Skeletal muscle satellite cell (primary cell): ENCODE results near the gene RBM38.

Experiments used
- H3K27me3 ChIP-seq: 2 replicates; pipeline ENCODE4 v1.7.0; 2013; ENCODE audit warnings: low read length; ENCODE audit not compliant: control insufficient read depth, insufficient read depth
- H3K36me3 ChIP-seq: 2 replicates; pipeline ENCODE4 v1.7.0; 2013; ENCODE audit warnings: mild to moderate bottlenecking, control low read depth, low read length; ENCODE audit not compliant: insufficient read depth
- H3K4me1 ChIP-seq: 2 replicates; pipeline ENCODE4 v1.7.0; 2013; ENCODE audit warnings: low read length; ENCODE audit not compliant: control insufficient read depth, insufficient read depth
- H3K4me2 ChIP-seq: 2 replicates; pipeline ENCODE4 v1.7.0; 2013; ENCODE audit warnings: mild to moderate bottlenecking, low read length
- H3K4me3 ChIP-seq: 2 replicates; pipeline ENCODE4 v1.7.0; 2013; ENCODE audit warnings: low read length
- H3K9ac ChIP-seq: 2 replicates; pipeline ENCODE4 v1.7.0; 2013; ENCODE audit warnings: mild to moderate bottlenecking, low read depth, low read length, moderate library complexity
- H3K9me3 ChIP-seq: replicated peaks from 2 replicates; pipeline ENCODE4 v1.7.0; 2013; ENCODE audit warnings: mild to moderate bottlenecking, control low read depth, low read length

Gene RBM38

GRCh38 chr20:57352305-57352704 is 38.9 kb upstream of the RBM38 start:
- Histone ChIP-seq H3K36me3 (peaks cover 25% of the 10 kb centered on the region), H3K9me3 (no peaks in the 10 kb centered on the region), H3K27me3 (no peaks in the 10 kb centered on the region), H3K9ac (peak overlapping the region; percentile 97), H3K4me3 (peak overlapping the region; percentile 98), H3K4me2 (peak overlapping the region; percentile 94), H3K4me1 (peaks cover 15% of the 10 kb centered on the region)

DNA sequence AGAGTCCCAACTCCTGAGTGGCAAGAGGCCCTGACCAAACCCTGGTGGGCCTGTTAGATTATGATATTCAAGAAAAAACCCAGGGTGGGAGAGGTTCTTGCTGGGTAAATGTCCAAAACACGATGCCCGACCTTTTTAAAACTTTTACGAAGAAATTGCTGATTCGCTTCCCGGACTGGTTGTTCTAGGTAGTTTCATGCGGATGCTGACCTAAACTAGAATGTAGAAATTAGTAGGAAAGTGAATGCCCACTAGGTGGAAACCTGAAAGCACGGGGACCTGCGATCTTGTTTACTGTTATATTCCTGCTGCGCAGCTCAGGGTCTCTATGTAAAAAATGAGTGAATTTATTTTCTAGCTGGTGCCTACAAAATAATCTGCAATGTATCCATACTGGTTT is 37.8 kb upstream of the RBM38 start:
- Histone ChIP-seq H3K4me2 (no peak overlapping the region), H3K4me1 (peaks cover 15% of the 10 kb centered on the region), H3K9me3 (no peaks in the 10 kb centered on the region), H3K9ac (no peak overlapping the region), H3K27me3 (no peaks in the 10 kb centered on the region), H3K4me3 (no peak overlapping the region), H3K36me3 (peaks cover 25% of the 10 kb centered on the region)

GRCh38 chr20:57361517-57361916 is 29.7 kb upstream of the RBM38 start:
- no peaks in the 10 kb centered on the region for H3K9me3 ChIP-seq
- H3K36me3 ChIP-seq = peaks cover 30% of the 10 kb centered on the region
- peak overlapping the region; percentile 45 for H3K4me2 ChIP-seq
- H3K4me1 ChIP-seq = no peaks in the 10 kb centered on the region
- H3K9ac ChIP-seq = no peak overlapping the region
- no peaks in the 10 kb centered on the region for H3K27me3 ChIP-seq
- peak overlapping the region; percentile 36 for H3K4me3 ChIP-seq

DNA sequence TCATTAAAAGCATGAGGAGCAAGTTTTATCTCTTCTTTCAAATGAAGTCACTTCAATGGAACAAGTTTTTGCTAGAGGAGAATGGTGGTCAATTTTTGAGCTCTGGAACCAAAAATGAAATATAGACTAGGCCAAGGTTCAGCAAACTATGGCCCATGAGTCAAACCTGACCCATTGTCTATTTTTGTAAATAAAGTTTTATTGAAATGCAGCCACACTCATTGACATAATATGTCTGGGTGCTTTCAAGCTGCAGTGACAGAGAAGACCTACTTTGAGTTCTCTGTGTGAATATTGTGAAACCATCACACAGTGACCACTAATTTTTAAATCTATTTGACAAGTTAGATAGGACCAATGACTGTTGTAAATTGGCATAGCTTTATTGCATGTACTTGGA is 26.7 kb upstream of the RBM38 start:
- Histone ChIP-seq H3K27me3 (no peaks in the 10 kb centered on the region), H3K4me1 (no peaks in the 10 kb centered on the region), H3K36me3 (peaks cover 55% of the 10 kb centered on the region), H3K9me3 (no peaks in the 10 kb centered on the region), H3K9ac (no peak overlapping the region), H3K4me2 (no peak overlapping the region), H3K4me3 (no peak overlapping the region)

- Histone ChIP-seq H3K9me3 (no peaks in the 10 kb centered on the region), H3K4me3 (no peak overlapping the region), H3K4me2 (no peak overlapping the region), H3K4me1 (no peaks in the 10 kb centered on the region), H3K9ac (no peak overlapping the region), H3K27me3 (no peaks in the 10 kb centered on the region), H3K36me3 (peaks cover 90% of the 10 kb centered on the region)
Observed at GRCh38 chr20:57369596-57369995, 21.6 kb upstream of the RBM38 start.

DNA sequence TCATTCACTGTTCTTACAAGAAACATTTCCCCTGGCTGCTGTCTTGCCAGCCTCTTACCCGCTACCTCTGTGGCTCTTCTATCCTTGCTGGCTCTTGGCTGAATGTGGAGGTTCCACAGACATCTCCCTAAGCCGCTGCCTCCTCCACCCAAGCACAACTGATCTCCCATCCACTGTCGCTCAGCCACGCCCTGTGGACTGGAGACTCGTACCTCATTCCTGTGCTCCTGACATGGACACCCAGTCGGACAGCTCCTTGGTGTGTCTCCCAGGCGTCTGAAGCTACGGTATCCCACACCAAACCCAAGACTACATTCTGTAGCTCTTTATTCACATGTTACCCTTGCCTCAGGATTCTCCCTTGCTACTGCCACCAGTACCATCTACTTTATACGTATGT is 20.9 kb upstream of the RBM38 start:
- no peak overlapping the region for H3K9ac ChIP-seq
- no peaks in the 10 kb centered on the region for H3K4me1 ChIP-seq
- H3K36me3 ChIP-seq = peaks cover 89% of the 10 kb centered on the region
- H3K4me3 ChIP-seq = no peak overlapping the region
- H3K9me3 ChIP-seq = no peaks in the 10 kb centered on the region
- H3K27me3 ChIP-seq = no peaks in the 10 kb centered on the region
- no peak overlapping the region for H3K4me2 ChIP-seq

- Histone ChIP-seq H3K9ac (no peak overlapping the region), H3K4me3 (no peak overlapping the region), H3K4me2 (no peak overlapping the region), H3K9me3 (no peaks in the 10 kb centered on the region), H3K4me1 (no peaks in the 10 kb centered on the region), H3K36me3 (peaks cover 89% of the 10 kb centered on the region), H3K27me3 (no peaks in the 10 kb centered on the region)
Observed at GRCh38 chr20:57371363-57371762, 19.8 kb upstream of the RBM38 start.

DNA sequence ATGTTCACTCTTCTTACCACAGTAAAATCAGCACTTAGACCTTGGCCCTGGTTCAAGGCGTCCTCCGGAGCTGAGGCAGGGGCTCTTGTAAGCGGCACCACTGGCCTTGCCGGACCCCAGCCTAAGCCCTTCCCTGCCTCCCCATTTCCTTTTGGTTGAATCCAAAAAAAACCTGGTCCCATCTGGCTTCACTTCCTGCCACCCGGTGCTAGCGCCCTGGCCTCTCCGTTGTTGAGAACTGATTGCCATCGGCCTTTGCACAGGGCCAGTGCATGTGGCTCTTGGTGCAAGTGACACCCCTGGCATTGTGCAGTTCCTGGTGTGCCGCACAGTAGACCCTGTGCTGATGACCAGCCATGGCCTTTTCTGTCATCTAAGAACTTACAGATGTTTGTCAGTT is 19.0 kb upstream of the RBM38 start:
- H3K36me3 ChIP-seq = peaks cover 89% of the 10 kb centered on the region
- H3K4me3 ChIP-seq = no peak overlapping the region

GRCh38 chr20:57372581-57373350 is 18.4 kb upstream of the RBM38 start:
- H3K4me3 ChIP-seq = no peak overlapping the region
- peaks cover 90% of the 10 kb centered on the region for H3K36me3 ChIP-seq
- H3K4me2 ChIP-seq = no peak overlapping the region

More for the DNA sequence above, 19.0 kb upstream of the RBM38 start:
- H3K27me3 ChIP-seq = no peaks in the 10 kb centered on the region
- no peaks in the 10 kb centered on the region for H3K4me1 ChIP-seq
- no peak overlapping the region for H3K9ac ChIP-seq
- H3K9me3 ChIP-seq = no peaks in the 10 kb centered on the region
- no peak overlapping the region for H3K4me2 ChIP-seq

GRCh38 chr20:57374343-57374930 is 16.8 kb upstream of the RBM38 start:
- H3K4me1 ChIP-seq = no peaks in the 10 kb centered on the region
- H3K9me3 ChIP-seq = no peaks in the 10 kb centered on the region
- H3K27me3 ChIP-seq = no peaks in the 10 kb centered on the region
- H3K36me3 ChIP-seq = peaks cover 79% of the 10 kb centered on the region
- H3K9ac ChIP-seq = no peak overlapping the region
- no peak overlapping the region for H3K4me3 ChIP-seq
- no peak overlapping the region for H3K4me2 ChIP-seq

More at GRCh38 chr20:57372581-57373350, 18.4 kb upstream of the RBM38 start:
- H3K9ac ChIP-seq = no peak overlapping the region
- no peaks in the 10 kb centered on the region for H3K27me3 ChIP-seq
- no peaks in the 10 kb centered on the region for H3K4me1 ChIP-seq
- no peaks in the 10 kb centered on the region for H3K9me3 ChIP-seq

DNA sequence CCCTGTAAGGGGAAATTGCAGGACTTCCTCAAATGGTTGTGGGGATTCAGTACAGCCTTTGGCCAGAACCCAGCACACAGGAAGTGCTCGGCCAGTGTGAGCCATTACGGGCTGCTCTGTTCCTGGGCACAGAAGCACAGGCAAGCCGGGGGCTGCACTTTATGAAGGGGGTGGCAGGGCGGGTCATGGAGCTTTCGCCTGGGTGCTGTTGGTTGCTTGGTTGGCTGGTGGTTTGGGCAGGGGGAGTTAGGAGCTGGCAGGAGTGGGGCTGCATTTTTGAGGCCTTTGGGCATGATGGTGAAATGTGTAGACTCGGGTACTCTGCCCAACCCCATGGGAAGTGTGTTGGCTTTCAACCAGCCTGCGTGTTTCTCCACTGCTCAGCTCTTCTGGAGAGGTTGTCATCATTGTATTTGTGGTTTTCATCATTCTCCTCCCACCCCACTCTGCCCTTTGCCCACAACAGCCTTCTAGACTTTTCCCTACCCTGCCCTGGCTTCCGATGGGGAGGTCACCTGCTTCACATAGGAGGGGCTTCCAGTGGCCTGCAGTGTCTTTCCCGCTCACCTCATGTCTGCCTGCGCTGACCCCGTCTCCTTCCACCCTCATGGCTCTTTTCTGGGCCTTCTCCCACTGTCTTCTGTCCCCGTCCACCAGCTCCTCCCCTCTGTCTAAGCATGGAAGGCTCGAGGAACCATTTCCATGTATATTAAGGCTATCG is 16.1 kb upstream of the RBM38 start:
- no peak overlapping the region for H3K4me2 ChIP-seq
- no peaks in the 10 kb centered on the region for H3K4me1 ChIP-seq
- peaks cover 76% of the 10 kb centered on the region for H3K36me3 ChIP-seq
- H3K9ac ChIP-seq = no peak overlapping the region
- no peaks in the 10 kb centered on the region for H3K9me3 ChIP-seq
- H3K27me3 ChIP-seq = no peaks in the 10 kb centered on the region
- no peak overlapping the region for H3K4me3 ChIP-seq
